HEK293 (cell line): ENCODE data around the gene NXPH4.
A peak's percentile ranks its signal among the peaks of the same experiment; 100 is the strongest.

Experiments
- CTCF ChIA-PET: fragments of 350-600 bp; formaldehyde crosslinking; extraction: SDS; loops from one replicate; lab custom pipeline; 2021; ENCODE audit warnings: antibody characterized with exemption; lab: Yijun Ruan, JAX
- POLR2A ChIA-PET: fragments of 300-600 bp; formaldehyde crosslinking; extraction: SDS; loops from one replicate; lab custom pipeline; 2020; ENCODE audit warnings: antibody characterized with exemption, inconsistent platforms; lab: Yijun Ruan, JAX
- H3K27ac ChIP-seq: fragments of 200-500 bp; sonication (Bioruptor generic); 2 replicates; pipeline ENCODE4 v1.5.1; 2014; ENCODE audit warnings: low read depth, low read length, control low read depth, inconsistent platforms; ENCODE audit errors: extremely low read depth
- H3K36me3 ChIP-seq, 2 experiments: fragments of 200-500 bp in 1 of 2; sonication (Bioruptor generic) in 1 of 2; 1 replicate in 1 of 2; 2 replicates in 1 of 2; pipeline ENCODE4 v1.5.1; 2014 to 2017; ENCODE audit warnings: inconsistent platforms in 2 of 2, low read length in 2 of 2; ENCODE audit not compliant: control insufficient read depth in 2 of 2, insufficient read depth in 1 of 2
- H3K4me1 ChIP-seq: fragments of 200-500 bp; sonication (Bioruptor generic); 2 replicates; pipeline ENCODE4 v1.5.1; 2014; ENCODE audit warnings: mild to moderate bottlenecking, low read length, inconsistent platforms; ENCODE audit not compliant: control insufficient read depth, insufficient read depth
- H3K4me3 ChIP-seq: 2 replicates; pipeline ENCODE4 v1.5.1; 2011; ENCODE audit warnings: low read depth, mild to moderate bottlenecking, control low read depth, low read length, moderate library complexity
- H3K9me3 ChIP-seq: fragments of 200-500 bp; sonication (Bioruptor generic); 2 replicates; pipeline ENCODE4 v1.5.1; 2014; ENCODE audit warnings: low read depth, low read length, inconsistent platforms; ENCODE audit not compliant: control insufficient read depth, insufficient read depth
- BCL11A ChIP-seq: fragments of 450-650 bp; formaldehyde crosslinking; IDR thresholded peaks from 2 replicates; pipeline ENCODE4 v1.5.1; 2016; ENCODE audit warnings: low read depth, missing biosample characterization, missing genetic modification characterization
- BCL11B ChIP-seq: fragments of 450-650 bp; formaldehyde crosslinking; IDR thresholded peaks from 2 replicates; pipeline ENCODE4 v1.5.1; 2016; ENCODE audit warnings: low read depth, missing biosample characterization, missing genetic modification characterization
- GLIS2 ChIP-seq: fragments of 450-650 bp; formaldehyde crosslinking; IDR thresholded peaks from 2 replicates; pipeline ENCODE4 v1.5.1; 2016; ENCODE audit warnings: missing biosample characterization, missing genetic modification characterization
- KLF7 ChIP-seq: fragments of 450-650 bp; formaldehyde crosslinking; IDR thresholded peaks from 2 replicates; pipeline ENCODE4 v1.5.1; 2016; ENCODE audit warnings: missing biosample characterization, missing genetic modification characterization, borderline replicate concordance
- KLF8 ChIP-seq: fragments of 450-650 bp; formaldehyde crosslinking; IDR thresholded peaks from 2 replicates; pipeline ENCODE4 v1.5.1; 2016; ENCODE audit warnings: missing biosample characterization, missing genetic modification characterization
- PRDM1 ChIP-seq: fragments of 450-650 bp; formaldehyde crosslinking; IDR thresholded peaks from 2 replicates; pipeline ENCODE4; 2016; ENCODE audit warnings: missing biosample characterization, missing genetic modification characterization
- ZBTB7A ChIP-seq: fragments of 450-650 bp; formaldehyde crosslinking; IDR thresholded peaks from 2 replicates; pipeline ENCODE4 v1.5.1; 2016; ENCODE audit warnings: low read depth, missing biosample characterization, missing genetic modification characterization
- ZEB2 ChIP-seq: fragments of 450-650 bp; formaldehyde crosslinking; IDR thresholded peaks from 2 replicates; pipeline ENCODE4 v1.5.1; 2016; ENCODE audit warnings: missing biosample characterization, missing genetic modification characterization
- ZNF114 ChIP-seq: fragments of 450-650 bp; formaldehyde crosslinking; IDR thresholded peaks from 2 replicates; pipeline ENCODE4 v1.5.0; 2017; ENCODE audit warnings: missing biosample characterization, missing genetic modification characterization
- ZNF140 ChIP-seq: fragments of 450-650 bp; formaldehyde crosslinking; IDR thresholded peaks from 2 replicates; pipeline ENCODE4 v1.5.1; 2016; ENCODE audit warnings: missing biosample characterization, missing genetic modification characterization
- ZNF223 ChIP-seq: fragments of 450-650 bp; formaldehyde crosslinking; IDR thresholded peaks from 2 replicates; pipeline ENCODE4 v1.5.1; 2016; ENCODE audit warnings: missing biosample characterization, missing genetic modification characterization
- ZNF335 ChIP-seq: fragments of 450-650 bp; formaldehyde crosslinking; conservative IDR thresholded peaks from 2 replicates; pipeline ENCODE4 v1.5.1; 2016; ENCODE audit warnings: missing biosample characterization, missing genetic modification characterization
- ZNF366 ChIP-seq: fragments of 450-650 bp; formaldehyde crosslinking; conservative IDR thresholded peaks from 2 replicates; pipeline ENCODE4 v1.5.1; 2016; ENCODE audit warnings: missing biosample characterization, missing genetic modification characterization
- ZNF426 ChIP-seq: fragments of 450-650 bp; formaldehyde crosslinking; IDR thresholded peaks from 2 replicates; pipeline ENCODE4 v1.5.1; 2017; ENCODE audit warnings: missing biosample characterization, missing genetic modification characterization, mild to moderate bottlenecking, inconsistent platforms, moderate library complexity
- ZNF433 ChIP-seq: fragments of 450-650 bp; formaldehyde crosslinking; IDR thresholded peaks from 2 replicates; pipeline ENCODE4 v1.5.1; 2016; ENCODE audit warnings: missing biosample characterization, missing genetic modification characterization, low read depth
- ZNF561 ChIP-seq: fragments of 450-650 bp; IDR thresholded peaks from 2 replicates; pipeline ENCODE4 v1.5.1; 2018; ENCODE audit warnings: missing biosample characterization, missing genetic modification characterization, borderline replicate concordance
- ZNF626 ChIP-seq: fragments of 450-650 bp; sonication (Bioruptor Pico); formaldehyde crosslinking; IDR thresholded peaks from 2 replicates; pipeline ENCODE4 v1.5.1; 2018; ENCODE audit warnings: missing biosample characterization, missing genetic modification characterization, inconsistent platforms
- ZNF629 ChIP-seq: fragments of 450-650 bp; formaldehyde crosslinking; IDR thresholded peaks from 2 replicates; pipeline ENCODE4 v1.5.1; 2017; ENCODE audit warnings: missing biosample characterization, missing genetic modification characterization
- ZNF776 ChIP-seq: fragments of 450-650 bp; formaldehyde crosslinking; IDR thresholded peaks from 2 replicates; pipeline ENCODE4 v1.5.0; 2017; ENCODE audit warnings: missing biosample characterization, missing genetic modification characterization, borderline replicate concordance
- TF ChIP-seq, protein P1 (sequence below): fragments of 450-650 bp; formaldehyde crosslinking; IDR thresholded peaks from 2 replicates; pipeline ENCODE4 v1.5.1; 2016; ENCODE audit warnings: missing biosample characterization, missing genetic modification characterization
- TF ChIP-seq, protein P2 (sequence below): fragments of 450-650 bp; formaldehyde crosslinking; IDR thresholded peaks from 2 replicates; pipeline ENCODE4 v1.5.1; 2016; ENCODE audit warnings: missing biosample characterization, missing genetic modification characterization
- TF ChIP-seq, protein P3 (sequence below): fragments of 450-650 bp; formaldehyde crosslinking; IDR thresholded peaks from 2 replicates; pipeline ENCODE4 v1.5.1; 2017; ENCODE audit warnings: missing biosample characterization, missing genetic modification characterization
- TF ChIP-seq, protein P4 (sequence below): fragments of 450-650 bp; formaldehyde crosslinking; IDR thresholded peaks from 2 replicates; pipeline ENCODE4 v1.5.1; 2016; ENCODE audit warnings: missing biosample characterization, missing genetic modification characterization
- TF ChIP-seq, protein P5 (sequence below): fragments of 450-650 bp; formaldehyde crosslinking; optimal IDR thresholded peaks from 2 replicates; pipeline ENCODE3; 2016; ENCODE audit warnings: missing biosample characterization, mild to moderate bottlenecking, missing genetic modification characterization
- TF ChIP-seq, protein P6 (sequence below): fragments of 450-650 bp; formaldehyde crosslinking; IDR thresholded peaks from 2 replicates; pipeline ENCODE4 v1.5.1; 2016; ENCODE audit warnings: missing biosample characterization, missing genetic modification characterization

NXPH4 gene

DNA sequence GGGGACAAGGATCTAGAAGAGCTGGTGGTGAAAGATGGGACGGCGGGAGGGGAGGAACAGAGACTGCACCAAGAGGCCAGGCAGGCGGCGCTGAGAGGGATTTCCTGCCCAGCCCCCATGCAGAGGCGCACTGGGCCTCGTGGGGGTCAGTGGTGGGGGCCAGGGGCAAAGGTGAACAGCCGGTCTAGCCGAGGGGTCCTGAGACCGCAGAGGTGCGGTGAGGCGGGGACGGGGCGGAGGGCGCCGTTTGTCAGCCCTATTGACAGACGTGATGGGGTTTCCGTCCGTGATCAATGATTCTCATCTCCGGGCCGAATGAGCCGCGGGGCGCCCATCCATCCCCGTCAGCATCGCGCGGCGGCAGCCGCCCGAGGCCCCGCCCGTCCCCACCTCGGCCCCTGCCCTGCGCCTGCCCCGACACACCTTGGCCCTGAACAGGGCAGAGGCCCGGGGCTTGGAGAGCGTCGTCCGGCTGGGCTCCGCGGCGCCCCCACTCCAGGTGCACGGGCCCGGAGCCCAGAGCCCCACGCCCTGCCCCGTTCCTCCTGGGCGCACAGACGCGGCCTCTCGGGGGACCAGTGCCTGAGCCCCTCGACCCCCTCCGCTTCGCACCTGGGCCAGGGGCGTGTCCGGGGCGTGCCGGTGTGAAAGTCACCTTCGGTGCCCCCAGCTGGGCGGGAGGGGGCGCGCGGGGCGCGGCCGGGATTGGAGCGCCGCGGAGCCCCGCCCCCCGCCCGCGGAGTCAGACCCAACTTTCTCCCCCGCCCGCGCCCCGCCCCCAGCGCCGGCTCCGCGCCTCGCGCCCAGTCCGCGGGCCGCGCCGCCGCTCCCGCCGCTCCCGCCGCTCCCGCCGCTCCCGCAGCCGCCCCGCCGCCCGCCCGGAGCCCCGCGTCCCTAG is at the start of gene NXPH4:
NXPH4 (plus strand) TSS at position 781 of the 898 bp plus-strand sequence. CDS start 176 bp downstream, outside the sequence.
- Histone ChIP-seq H3K27ac (peak within 1 kb of the TSS; percentile 74; the same call in 1 of the 2 replicates), H3K36me3 (peaks cover 0 to 18% of the 10 kb centered on the region in 2 experiments; a peak in 1 of 3 replicates), H3K9me3 (no peaks in the 10 kb centered on the region), H3K4me1 (peaks cover 5% of the 10 kb centered on the region), H3K4me3 (peak within 1 kb of the TSS; percentile 61)
- ChIA-PET POLR2A (interaction anchor here (0.8 to 4.8 kb wide), 3 partner anchors 14 to 26 kb away, joined by 4 to 44 read pairs (median 14); partner anchors contain the start of gene SHMT2), CTCF (interaction anchor here (0.5 to 8.8 kb wide), 4 partner anchors 21 to 735 kb away, joined by 3 to 628 read pairs (median 39); partner anchors contain the start of genes INHBC, INHBE and SHMT2)
- TF ChIP-seq GLIS2 (peak; percentile 93), ZNF366 (peak; percentile 38; the same call in 1 of the 2 replicates), ZNF776 (tag by site-specific recombination) (no peak), ZEB2 (tag by site-specific recombination) (peak; percentile 86; the same call in 1 of the 2 replicates), BCL11A (tag by site-specific recombination) (peak; percentile 78), KLF7 (peak; percentile 39; the same call in 1 of the 2 replicates), BCL11B (peak; percentile 86), ZNF426 (tag by site-specific recombination) (no peak), ZNF335 (tag by site-specific recombination) (peak; percentile 40; the same call in 1 of the 2 replicates), ZNF223 (tag by site-specific recombination) (no peak), ZNF433 (tag by site-specific recombination) (no peak), ZNF114 (no peak), ZNF626 (no peak), ZNF140 (tag by site-specific recombination) (no peak), ZNF629 (tag by site-specific recombination) (0 out of 2 replicates have a peak, but pooled peaks have one; percentile 9), ZBTB7A (tag by site-specific recombination) (peak; percentile 52; the same call in 1 of the 2 replicates), PRDM1 (tag by site-specific recombination) (0 out of 2 replicates have a peak, but pooled peaks have one; percentile 42), KLF8 (tag by site-specific recombination) (peak; percentile 62; the same call in 1 of the 2 replicates), ZNF561 (peak; percentile 44; the same call in 1 of the 2 replicates)
- TF ChIP-seq, protein P1, sequence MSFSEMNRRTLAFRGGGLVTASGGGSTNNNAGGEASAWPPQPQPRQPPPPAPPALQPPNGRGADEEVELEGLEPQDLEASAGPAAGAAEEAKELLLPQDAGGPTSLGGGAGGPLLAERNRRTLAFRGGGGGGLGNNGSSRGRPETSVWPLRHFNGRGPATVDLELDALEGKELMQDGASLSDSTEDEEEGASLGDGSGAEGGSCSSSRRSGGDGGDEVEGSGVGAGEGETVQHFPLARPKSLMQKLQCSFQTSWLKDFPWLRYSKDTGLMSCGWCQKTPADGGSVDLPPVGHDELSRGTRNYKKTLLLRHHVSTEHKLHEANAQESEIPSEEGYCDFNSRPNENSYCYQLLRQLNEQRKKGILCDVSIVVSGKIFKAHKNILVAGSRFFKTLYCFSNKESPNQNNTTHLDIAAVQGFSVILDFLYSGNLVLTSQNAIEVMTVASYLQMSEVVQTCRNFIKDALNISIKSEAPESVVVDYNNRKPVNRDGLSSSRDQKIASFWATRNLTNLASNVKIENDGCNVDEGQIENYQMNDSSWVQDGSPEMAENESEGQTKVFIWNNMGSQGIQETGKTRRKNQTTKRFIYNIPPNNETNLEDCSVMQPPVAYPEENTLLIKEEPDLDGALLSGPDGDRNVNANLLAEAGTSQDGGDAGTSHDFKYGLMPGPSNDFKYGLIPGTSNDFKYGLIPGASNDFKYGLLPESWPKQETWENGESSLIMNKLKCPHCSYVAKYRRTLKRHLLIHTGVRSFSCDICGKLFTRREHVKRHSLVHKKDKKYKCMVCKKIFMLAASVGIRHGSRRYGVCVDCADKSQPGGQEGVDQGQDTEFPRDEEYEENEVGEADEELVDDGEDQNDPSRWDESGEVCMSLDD: peak; percentile 52
- TF ChIP-seq, protein P2, sequence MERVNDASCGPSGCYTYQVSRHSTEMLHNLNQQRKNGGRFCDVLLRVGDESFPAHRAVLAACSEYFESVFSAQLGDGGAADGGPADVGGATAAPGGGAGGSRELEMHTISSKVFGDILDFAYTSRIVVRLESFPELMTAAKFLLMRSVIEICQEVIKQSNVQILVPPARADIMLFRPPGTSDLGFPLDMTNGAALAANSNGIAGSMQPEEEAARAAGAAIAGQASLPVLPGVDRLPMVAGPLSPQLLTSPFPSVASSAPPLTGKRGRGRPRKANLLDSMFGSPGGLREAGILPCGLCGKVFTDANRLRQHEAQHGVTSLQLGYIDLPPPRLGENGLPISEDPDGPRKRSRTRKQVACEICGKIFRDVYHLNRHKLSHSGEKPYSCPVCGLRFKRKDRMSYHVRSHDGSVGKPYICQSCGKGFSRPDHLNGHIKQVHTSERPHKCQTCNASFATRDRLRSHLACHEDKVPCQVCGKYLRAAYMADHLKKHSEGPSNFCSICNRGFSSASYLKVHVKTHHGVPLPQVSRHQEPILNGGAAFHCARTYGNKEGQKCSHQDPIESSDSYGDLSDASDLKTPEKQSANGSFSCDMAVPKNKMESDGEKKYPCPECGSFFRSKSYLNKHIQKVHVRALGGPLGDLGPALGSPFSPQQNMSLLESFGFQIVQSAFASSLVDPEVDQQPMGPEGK (tag by site-specific recombination): peak; percentile 94; the same call in 1 of the 2 replicates
- TF ChIP-seq, protein P3, sequence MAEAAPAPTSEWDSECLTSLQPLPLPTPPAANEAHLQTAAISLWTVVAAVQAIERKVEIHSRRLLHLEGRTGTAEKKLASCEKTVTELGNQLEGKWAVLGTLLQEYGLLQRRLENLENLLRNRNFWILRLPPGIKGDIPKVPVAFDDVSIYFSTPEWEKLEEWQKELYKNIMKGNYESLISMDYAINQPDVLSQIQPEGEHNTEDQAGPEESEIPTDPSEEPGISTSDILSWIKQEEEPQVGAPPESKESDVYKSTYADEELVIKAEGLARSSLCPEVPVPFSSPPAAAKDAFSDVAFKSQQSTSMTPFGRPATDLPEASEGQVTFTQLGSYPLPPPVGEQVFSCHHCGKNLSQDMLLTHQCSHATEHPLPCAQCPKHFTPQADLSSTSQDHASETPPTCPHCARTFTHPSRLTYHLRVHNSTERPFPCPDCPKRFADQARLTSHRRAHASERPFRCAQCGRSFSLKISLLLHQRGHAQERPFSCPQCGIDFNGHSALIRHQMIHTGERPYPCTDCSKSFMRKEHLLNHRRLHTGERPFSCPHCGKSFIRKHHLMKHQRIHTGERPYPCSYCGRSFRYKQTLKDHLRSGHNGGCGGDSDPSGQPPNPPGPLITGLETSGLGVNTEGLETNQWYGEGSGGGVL (tag by site-specific recombination): no peak
- TF ChIP-seq, protein P4, sequence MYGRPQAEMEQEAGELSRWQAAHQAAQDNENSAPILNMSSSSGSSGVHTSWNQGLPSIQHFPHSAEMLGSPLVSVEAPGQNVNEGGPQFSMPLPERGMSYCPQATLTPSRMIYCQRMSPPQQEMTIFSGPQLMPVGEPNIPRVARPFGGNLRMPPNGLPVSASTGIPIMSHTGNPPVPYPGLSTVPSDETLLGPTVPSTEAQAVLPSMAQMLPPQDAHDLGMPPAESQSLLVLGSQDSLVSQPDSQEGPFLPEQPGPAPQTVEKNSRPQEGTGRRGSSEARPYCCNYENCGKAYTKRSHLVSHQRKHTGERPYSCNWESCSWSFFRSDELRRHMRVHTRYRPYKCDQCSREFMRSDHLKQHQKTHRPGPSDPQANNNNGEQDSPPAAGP (tag by site-specific recombination): peak; percentile 73
- TF ChIP-seq, protein P5, sequence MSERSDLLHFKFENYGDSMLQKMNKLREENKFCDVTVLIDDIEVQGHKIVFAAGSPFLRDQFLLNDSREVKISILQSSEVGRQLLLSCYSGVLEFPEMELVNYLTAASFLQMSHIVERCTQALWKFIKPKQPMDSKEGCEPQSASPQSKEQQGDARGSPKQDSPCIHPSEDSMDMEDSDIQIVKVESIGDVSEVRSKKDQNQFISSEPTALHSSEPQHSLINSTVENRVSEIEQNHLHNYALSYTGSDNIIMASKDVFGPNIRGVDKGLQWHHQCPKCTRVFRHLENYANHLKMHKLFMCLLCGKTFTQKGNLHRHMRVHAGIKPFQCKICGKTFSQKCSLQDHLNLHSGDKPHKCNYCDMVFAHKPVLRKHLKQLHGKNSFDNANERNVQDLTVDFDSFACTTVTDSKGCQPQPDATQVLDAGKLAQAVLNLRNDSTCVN (tag by site-specific recombination): peak; percentile 59
- TF ChIP-seq, protein P6, sequence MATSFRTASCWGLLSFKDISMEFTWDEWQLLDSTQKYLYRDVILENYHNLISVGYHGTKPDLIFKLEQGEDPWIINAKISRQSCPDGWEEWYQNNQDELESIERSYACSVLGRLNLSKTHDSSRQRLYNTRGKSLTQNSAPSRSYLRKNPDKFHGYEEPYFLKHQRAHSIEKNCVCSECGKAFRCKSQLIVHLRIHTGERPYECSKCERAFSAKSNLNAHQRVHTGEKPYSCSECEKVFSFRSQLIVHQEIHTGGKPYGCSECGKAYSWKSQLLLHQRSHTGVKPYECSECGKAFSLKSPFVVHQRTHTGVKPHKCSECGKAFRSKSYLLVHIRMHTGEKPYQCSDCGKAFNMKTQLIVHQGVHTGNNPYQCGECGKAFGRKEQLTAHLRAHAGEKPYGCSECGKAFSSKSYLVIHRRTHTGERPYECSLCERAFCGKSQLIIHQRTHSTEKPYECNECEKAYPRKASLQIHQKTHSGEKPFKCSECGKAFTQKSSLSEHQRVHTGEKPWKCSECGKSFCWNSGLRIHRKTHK (tag by site-specific recombination): no peak
